Astrocyte (in vitro differentiated cells and primary cell): Measurements from ENCODE around the gene CHRD.

Experiments
- CTCF ChIP-seq: IDR thresholded peaks from 2 replicates; pipeline ENCODE4 v1.5.1; 2011; ENCODE audit warnings: low read depth, mild to moderate bottlenecking, inconsistent platforms, low read length, moderate library complexity; ENCODE audit not compliant: insufficient read depth
- EZH2 ChIP-seq: IDR thresholded peaks from 2 replicates; pipeline ENCODE4 v1.6.1; 2012; ENCODE audit warnings: mild to moderate bottlenecking, low read length, inconsistent platforms; ENCODE audit not compliant: insufficient read depth

- TF ChIP-seq CTCF (no peak), EZH2 (no peak)
Measured at GRCh38 chr3:184384856-184385422, 5.1 kb downstream of the CHRD start.
